Hematopoietic multipotent progenitor cell (in vitro differentiated cells): Measurements from ENCODE around the gene SYT11. TPM values are rescaled to one million over a fixed set of nuclear protein-coding genes. Genes with fewer than 3 reads are reported as not detected.
"Not testable (repeated sequence)": the region's sequence is repeated elsewhere in the genome, so short reads cannot be mapped to it uniquely, and the experiment has no call there.

Source experiments
- DNase-seq, 3 donors: peaks; one replicate each; pipeline ENCODE4 v3.0.0-alpha.2; 2011 to 2015; ENCODE audit warnings: low read depth in 2 of 3, low spot score in 2 of 3
- total RNA-seq: library from RNA; depleted of rRNA; stranded (reverse); fragments of >200 nt; gene quantifications from one replicate; pipeline ENCODE4 v1.2.3, GENCODE V29; 2012

SYT11 gene
- total RNA-seq, 1 donor = 27.2 TPM

DNA sequence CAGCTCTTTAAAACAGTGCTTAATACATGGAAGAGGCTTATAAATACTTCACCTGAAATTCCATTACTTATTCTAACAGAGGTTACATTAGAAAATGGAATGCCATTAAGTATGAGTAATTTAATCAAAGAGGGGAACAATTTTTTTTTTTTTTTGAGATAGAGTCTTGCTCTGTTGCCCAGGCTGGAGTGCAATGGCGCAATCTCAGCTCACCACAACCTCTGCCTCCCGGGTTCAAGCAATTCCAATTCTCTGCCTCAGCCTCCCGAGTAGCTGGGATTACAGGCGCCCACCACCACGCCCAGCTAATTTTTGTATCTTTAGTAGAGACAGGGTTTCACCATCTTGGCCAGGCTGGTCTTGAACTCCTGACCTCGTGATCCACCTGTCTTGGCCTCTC is 36.2 kb downstream of the SYT11 start:
- not testable (repeated sequence) for DNase-seq

DNA sequence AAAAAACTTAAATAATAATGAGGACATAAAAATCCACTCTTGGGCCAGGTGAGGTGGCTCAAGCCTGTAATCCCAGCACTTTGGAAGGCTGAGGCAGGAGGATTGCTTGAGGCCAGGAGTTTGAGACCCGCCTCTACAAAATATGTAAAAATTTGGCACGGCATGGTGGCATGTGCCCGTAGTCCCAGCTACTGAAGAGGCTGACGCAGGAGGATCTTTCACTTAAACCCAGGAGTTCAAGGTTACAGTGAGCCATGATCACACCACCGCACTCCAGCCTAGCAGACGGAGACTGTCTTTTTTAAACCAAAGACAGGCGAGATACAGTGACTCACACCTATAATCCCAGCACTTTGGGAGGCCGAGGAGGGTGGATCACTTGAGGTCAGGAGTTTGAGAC is 37.1 kb downstream of the SYT11 start:
- DNase-seq = not testable (repeated sequence)

DNA sequence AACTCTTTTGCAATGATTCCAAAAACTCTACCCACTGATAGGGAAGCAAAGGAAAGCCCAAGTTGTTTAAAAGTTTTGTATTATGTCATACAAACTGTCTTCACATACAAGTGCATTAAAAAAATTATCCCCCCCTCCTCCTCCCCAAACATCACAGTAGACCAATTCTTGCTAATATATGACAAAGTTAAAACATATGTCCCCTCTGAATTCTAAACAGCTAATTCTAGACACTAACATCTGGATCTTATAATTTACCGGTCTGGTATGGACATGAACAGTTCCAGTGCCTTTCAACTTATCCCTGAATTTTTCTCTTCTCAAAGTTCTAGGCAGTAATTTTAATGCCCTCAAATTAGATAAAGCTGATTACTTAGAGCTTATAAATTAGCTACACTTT is 38.4 kb downstream of the SYT11 start:
- no peak for DNase-seq

DNA sequence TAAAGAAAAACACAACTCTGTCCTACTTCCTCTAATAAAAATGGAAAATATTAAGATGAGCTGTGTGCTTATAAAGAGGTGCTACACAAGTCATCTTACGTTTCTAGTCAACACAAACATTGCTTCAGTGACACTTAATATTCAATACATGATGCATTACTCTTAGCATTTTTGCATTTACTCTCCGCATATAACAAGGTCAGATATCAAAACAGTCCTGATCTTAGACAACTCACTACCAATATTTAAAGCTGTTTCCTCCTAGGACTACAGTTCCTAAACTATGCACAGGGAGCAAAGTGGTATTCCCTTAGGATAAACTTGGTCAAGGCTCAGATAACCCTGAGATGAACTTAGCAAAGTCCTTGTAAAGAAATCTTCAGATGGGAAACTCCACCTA is 39.5 kb downstream of the SYT11 start:
- DNase-seq = no peak

DNA sequence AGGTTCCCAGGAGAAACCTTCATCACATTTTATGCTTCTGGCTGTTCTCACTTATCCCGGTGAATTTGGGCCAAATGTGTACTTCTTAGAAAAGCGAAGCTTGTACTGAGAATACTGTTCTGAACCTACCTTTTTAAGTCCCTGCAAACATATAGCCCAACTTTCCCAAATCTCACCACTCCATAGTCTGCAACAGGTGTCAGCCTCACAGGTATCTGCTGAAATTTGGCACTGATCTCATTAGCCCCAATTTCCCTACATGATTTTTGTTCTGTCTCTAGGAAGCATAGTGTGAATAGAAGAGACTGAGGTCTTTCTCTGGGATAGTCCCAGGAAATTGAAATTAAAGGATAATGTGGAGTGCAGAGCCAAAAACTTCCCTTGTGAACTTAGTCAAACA is 40.3 kb downstream of the SYT11 start:
- DNase-seq = no peak

DNA sequence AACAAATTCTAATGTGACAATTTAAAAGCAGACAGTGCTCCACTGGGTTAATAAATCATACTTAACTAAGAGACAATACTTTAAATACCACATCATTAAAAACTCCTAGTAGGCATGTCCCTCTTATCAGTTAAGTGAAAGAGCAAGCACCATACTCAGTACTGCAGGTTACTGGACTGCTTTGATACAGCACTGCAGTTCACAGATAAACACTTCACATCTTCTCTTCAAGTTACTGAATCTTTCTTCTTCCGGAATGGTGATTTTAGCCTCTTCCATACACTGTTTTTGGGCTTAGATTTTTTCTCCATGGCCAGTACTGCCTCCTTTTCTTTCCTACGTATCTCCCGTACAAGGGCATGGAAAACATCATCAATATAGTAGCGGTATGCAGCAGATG is 40.8 kb downstream of the SYT11 start:
- no peak for DNase-seq

DNA sequence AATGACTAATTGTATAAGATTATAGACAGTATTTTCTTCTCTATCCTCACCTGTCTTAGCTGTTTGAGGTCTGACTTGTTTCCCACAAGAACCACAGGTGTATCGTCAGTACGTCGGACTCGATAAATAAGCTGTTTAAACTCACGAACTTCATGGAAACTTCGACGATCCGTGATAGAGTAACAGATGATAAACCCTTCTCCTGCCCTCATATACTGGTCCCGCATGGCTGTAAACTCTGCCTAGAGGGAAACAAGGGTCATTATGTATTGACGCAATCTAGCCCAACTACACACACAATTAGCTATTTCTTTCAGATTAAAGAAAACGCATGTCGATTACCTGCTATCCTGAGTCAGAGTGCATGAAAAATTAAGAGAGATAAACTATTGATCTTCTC is 44.9 kb downstream of the SYT11 start:
- DNase-seq = no peak

DNA sequence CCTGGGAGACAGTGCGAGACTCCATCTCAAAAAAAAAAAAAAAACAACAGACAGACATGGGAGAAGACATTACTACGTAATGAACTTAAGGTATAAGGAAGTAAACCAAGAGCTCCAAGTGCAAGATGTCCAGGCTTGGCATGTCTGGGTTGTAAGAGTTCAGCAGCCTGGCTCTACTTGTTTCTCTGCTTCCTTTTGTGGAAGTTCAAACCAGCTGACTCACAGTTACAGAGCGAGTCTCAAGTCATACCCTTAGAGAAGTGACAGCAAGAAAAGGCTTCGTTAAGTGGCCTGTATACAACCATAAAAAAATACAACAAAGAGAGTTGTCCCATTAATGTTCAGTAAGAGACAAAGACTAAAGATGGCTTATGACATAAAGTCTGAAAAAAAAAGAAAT is 50.5 kb downstream of the SYT11 start:
- DNase-seq = peak in 2 of 3 donors; percentile 67 to 78

DNA sequence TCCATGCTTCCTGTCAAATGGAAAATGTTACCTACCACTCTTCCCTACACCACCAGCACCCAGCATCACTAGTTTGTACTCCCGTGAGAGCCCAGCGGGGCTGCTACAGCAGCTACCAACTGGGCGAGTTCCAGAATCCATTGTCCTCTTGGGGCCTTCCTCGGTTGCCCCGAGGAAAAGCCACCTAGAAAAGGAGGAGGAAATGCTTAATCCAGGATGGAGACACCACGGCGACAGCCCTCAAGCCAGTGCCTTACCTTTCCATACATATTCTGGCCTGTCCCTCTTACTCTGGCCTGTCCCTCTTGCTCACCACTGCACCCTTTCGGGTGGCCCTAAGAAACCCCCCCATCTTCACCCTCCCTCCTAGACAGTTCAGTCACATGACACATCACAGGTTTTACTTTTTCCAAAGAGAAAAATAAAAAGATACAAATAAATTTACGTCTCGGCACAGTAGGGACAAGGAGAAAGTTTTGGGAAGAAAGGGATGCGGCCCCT is 51.3 kb downstream of the SYT11 start:
- peak in 2 of 3 donors; percentile 22 to 42 for DNase-seq

DNA sequence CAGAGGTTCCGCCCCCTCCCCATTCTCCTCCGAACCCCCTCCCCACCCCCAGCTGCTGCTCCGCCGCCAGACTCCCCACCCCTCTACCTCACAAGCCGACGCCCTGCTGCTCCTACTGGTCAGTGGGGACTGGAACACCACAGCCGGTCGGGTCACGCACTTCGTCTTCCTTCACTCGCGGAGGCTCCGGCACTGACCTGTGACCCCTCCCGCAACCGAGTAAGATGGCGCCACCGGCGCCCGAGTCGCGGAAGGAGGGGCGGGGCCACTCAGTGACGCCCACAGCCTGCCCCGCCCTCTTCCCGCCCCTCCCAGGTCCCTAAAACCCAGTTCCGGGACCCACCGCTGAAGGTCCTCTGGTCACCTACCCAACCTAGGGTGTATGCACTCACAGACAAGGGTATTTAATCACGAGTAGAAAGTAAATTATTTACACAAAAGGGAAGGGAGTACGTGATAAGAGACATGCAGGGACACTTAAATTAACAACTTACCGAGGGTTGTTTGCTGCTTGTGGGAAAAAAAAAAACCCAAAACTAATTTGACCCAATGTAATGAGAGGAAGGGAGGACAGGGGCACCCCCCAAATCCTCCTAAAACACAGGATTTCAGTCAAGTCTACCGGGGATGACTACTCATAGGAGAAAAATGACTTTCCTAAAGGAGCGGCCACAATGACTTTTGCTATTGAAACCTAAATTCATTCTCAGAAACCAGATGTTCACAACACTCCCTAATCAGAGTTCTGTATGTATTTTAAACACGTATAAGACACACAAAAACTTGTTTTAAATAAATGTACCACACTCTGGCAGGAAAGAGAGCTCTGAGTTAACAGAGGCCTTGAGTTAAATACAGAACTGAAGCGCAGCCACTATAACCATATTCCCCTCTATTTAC is 52.0 kb downstream of the SYT11 start, which contains the start of gene RIT1:
Gene RIT1, minus strand, starts transcription at position 194 of the 900 bp plus-strand sequence. CDS start 588 bp downstream, outside the sequence.
- DNase-seq = peak; percentile 68 to 89 (median 86)

DNA sequence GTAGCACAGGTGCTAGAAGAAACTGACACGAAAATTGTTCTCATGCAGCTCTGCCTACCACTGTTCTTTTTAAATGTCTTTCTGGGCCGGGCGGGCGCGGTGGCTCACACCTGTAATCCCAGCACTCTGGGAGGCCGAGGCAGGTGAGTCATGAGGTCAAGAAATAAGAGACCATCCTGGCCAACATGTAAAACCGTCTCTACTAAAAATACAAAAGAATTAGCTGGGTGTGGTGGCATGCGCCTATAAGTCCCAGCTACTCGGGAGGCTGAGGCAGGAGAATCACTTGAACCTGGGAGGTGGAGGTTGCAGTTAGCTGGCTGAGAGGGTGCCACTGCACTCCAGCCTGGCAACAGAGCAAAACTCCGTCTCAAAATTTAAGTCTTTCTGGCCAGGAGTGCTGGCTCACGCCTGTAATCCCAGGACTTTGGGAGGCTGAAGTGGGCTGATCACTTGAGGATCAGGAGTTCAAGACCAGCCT is 52.7 kb downstream of the SYT11 start:
- DNase-seq = no peak

DNA sequence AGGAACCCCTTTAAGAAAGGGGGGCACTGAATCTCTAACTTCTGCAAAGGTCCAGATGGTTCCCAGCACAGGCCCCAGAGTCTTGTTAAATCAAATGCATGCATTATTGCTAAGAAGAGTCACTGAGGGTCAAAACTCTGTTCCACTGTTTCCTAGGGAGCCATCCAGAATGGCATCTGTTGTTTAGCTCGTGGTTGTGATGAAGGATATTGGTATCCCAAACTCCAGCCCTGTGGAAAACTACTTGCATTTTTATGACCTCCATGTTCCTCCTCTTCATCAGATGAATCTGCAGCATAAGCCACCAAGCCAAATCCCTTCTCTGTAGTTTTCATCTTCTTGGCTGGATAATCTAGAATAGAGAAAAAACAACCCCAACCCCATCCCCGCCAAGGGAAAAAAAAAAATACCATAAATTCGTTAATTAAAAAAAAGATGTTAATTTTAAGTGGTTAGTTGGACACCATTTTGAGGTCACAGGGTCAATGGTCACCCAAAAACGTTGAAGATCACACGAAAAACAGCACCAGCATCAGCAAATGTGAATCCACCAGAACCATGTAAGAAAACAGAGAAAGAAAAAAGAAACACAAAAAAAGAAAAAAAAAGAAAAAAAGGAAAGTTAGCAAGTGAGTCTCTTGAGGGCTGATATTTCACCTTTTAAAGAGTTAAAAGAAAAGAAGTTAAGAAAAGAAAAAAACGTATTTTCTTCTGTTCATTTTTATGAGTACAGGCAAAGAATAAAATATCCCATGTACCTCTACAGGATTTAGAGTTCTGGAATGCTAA is 54.8 kb downstream of the SYT11 start:
- no peak for DNase-seq

DNA sequence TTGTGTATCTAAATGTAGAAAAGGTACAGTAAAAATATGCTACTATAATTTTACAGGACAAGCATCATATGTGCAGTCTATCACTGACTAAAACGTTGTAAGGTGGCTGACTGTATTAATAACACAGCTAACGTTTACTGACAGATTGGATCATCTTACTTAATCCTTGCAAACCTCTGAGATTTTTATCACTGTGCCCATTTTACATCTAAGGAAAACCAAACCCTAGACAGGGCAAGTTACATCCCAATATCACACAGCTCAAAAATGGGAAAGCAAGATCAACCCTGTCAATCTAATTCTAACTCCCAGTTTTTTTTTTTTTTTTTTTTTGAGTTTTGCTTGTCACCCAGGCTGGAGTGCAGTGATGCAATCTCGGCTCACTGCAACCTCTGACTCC is 59.3 kb downstream of the SYT11 start:
- DNase-seq = no peak

DNA sequence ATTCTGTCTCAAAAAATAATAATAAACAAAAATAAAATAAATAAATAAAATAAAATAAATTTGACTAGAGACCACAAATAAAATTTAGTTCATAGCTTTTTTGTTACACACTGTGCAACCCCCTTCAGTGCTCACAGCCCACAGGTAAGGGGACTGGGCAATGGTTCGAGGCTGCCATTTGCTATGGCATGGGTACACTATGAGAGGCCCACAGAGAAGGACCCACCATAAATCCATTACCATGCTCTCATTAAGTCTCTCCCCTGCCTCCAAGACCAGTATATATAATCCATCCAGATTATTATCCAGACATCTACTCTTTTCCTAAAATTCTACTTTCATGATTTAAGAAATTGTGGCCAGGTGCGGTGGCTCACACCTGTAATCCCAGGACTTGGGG is 60.4 kb downstream of the SYT11 start:
- no peak for DNase-seq

DNA sequence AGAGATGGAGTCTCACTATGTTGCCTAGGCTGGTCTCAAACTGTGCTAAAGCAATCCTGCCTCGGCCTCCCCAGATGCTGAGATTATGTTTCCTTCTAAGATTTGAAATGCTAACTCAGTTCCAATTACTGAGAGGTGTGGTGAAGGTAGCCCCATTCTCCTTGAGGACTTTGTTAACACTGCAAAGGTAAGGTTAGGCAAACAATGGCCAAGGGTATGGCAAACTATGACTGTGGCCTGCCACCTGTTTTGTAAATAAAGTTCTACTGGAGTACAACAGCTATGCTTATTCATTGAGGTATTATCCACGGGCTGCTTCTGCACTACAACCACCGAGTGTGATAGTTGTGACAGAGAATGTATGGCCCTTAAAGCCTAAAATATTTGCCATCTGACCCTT is 61.4 kb downstream of the SYT11 start:
- DNase-seq = no peak

DNA sequence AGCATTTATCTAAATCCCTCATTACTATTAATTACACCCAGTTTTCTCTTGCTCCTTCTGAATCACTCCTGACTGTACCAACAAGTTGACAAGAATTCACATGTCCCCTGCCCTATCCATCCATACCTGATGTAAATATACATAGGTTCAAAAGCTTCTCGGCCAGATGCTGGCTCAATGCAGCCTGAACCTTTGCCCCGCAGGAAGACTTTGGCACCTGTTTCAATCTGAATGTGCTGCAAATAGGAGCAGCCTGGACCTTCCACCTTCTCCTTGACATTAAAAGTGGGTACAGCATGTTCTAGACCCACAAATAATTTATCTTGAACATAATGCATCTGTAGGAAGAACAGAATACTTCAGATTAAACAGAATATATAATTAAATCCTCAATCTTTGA is 66.1 kb downstream of the SYT11 start:
- DNase-seq = no peak

DNA sequence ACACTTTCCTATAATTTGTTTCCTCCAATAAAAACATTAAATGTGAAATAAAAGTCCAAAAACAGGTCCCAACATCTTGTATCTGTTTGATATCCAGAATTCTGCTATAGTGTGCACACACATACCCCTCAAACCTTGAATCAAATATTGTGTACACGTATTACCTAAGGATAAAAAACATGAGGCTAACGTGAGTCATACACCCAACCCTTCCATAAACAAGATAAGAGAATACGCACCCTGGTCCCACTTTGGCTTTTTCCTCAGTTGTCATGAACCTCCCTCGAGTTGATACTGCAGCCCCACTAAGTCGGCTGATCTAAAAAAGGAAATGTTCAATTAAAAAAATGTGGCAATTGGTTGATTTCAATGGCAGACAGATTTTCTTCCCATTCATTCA is 69.7 kb downstream of the SYT11 start:
- DNase-seq = no peak

DNA sequence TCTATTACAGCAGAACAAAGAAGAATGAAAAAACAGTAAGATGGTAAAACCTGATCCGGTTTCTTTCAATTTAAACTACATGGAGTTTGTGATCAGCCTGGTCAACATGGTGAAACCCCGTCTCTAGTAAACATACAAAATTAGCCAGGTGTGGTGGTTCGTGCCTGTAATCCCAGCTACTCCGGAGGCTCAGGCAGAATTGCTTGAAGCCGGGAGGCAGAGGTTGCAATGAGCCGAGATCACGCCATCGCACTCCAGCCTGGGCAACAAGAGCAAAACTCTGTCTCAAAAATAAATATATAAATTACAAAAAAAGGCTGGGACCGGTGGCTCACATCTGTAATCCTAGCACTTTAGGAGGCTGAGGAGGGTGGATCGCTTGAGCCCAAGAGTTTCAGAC is 71.4 kb downstream of the SYT11 start:
- not testable (repeated sequence) for DNase-seq

DNA sequence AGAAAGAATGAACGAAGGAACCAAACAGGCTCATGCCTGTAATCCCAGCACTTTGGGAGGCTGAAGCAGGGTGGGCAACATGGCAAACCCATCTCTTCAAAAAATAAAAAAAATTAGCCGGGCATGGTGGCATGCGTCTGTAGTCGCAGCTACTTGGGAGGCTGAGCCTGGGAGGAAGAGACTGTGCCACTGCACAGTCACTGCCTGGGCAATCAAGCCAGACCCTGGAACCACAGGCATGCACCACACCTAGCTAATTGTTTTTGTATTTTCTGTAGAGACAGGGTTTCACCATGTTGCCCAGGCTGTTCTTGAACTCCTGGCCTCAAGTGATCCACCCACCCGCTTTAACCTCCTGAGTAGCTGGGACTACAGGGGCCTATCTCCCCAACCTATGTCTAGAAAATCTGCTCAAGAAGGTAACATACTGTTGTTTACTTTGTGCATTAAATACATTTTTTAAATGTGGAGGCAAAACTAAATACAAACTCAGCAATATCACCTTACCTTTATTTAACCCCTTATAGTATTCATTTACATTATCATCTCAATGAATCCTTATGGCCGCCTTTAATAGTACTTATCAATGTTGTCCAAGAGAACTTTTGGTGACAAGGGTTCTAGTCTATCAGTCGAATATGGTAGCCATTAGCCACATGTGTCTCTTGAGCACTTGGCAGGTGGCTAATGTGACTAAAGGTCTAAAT is 72.1 kb downstream of the SYT11 start:
- no peak for DNase-seq

DNA sequence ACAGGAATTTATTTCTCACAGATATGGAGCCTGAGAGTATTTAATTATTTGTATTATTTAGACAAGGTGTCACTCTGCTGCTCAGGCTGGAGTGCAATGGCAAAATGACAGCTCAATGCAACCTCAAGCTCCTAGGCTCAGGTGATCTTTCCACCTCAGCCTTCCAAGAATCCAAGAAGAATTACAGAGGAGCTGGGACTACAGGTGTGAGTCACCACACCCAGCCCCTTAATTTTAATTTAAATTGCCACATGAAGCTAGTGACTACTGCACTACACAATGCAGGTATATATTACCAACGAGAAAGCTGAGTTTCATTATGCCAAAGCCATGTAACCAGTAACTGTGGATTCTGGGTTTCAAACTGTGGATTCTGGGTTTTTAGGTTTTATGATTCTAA is 72.7 kb downstream of the SYT11 start:
- DNase-seq = no peak

DNA sequence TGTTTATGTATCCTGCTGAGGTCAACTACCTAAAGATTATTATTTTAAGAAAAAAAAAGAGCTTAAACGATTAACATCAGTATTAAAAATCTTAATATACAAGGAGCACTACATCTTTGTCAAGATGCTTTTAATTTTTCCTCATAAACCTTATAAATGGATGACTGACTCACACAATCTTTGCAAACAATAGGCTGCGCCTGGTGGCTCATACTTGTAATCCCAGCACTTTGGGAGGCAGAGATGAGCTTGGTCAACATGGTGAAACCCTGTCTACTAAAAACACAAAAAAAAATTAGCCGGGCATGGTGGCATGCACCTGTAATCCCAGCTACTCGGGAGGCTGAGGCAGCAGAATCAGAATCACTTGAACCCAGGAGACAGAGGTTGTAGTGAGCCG is 73.1 kb downstream of the SYT11 start:
- DNase-seq = no peak
